ENCODE results near the gene UCKL1.
"Not testable (repeated sequence)": the region's sequence is repeated elsewhere in the genome, so short reads cannot be mapped to it uniquely, and the experiment has no call there.

UCKL1 gene

GRCh38 chr20:63924241-63924640, 32.0 kb downstream of the UCKL1 start:
- H3K36me3 ChIP-seq (ENCODE audit: control insufficient read depth, insufficient read depth, low read length) = peaks cover 18% of the 10 kb centered on the region
- DNase-seq (ENCODE audit: extremely low read depth, insufficient read length) = no peak
- no peak for TF ChIP-seq CTCF (IDR thresholded peaks at IDR 0.05; ENCODE audit: insufficient read depth, low read length, poor library complexity, severe bottlenecking)
- no peaks in the 10 kb centered on the region for H3K27me3 ChIP-seq (replicated peaks; ENCODE audit: control insufficient read depth, insufficient read depth, low read length)
- no peak overlapping the region for H3K4me3 ChIP-seq (replicated peaks; ENCODE audit: low read depth, low read length)

DNA sequence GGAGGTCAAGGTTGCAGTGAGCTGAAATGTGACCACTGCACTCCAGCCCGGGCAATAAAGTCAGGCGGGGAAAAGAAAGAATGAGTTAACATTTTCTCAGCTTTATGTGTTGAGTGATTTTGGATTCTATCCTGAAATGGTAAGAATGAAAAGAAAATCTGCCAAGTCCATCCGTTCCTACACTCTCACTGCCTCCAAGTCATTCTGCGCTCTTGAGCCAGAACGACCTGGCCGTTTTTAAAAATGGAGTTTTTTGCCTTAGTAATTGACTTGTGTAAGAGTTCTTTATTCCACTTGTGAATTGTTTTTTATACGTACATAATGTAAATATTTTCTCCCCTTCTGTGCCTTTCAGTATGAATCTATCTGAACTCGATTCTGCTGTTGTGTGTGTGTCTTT, 32.6 kb downstream of the UCKL1 start:
- no peak overlapping the region for H3K4me3 ChIP-seq (replicated peaks; ENCODE audit: low read depth, low read length)
- DNase-seq (ENCODE audit: extremely low read depth, insufficient read length) = no peak
- H3K27me3 ChIP-seq (replicated peaks; ENCODE audit: control insufficient read depth, insufficient read depth, low read length) = no peaks in the 10 kb centered on the region
- H3K36me3 ChIP-seq (ENCODE audit: control insufficient read depth, insufficient read depth, low read length) = peaks cover 14% of the 10 kb centered on the region
- no peak for TF ChIP-seq CTCF (IDR thresholded peaks at IDR 0.05; ENCODE audit: insufficient read depth, low read length, poor library complexity, severe bottlenecking)

DNA sequence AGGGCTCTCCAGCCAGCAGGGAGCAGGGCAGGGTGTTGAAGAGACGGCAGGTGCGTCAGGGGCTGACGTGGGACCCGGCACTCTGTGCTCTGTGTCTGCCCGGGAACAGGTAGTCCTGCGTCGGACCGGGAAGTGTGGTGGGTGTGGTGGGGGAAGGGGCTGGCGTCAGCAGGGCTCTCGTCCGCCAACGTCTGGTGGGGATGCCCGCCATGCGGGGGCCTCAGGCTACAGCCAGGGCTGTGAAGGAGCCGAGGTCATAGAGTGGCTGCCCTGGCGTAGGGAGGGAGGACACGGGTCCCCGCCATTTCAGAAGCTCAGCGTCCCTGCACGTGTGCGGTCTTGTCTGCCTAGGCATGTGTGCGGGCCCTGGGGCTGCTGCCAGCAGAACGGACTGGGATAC, 36.0 kb downstream of the UCKL1 start:
- H3K4me3 ChIP-seq (replicated peaks; ENCODE audit: low read depth, low read length) = no peak overlapping the region
- no peak for TF ChIP-seq CTCF (IDR thresholded peaks at IDR 0.05; ENCODE audit: insufficient read depth, low read length, poor library complexity, severe bottlenecking)
- H3K36me3 ChIP-seq (ENCODE audit: control insufficient read depth, insufficient read depth, low read length) = peaks cover 5% of the 10 kb centered on the region
- H3K27me3 ChIP-seq (replicated peaks; ENCODE audit: control insufficient read depth, insufficient read depth, low read length) = no peaks in the 10 kb centered on the region
- no peak for DNase-seq (ENCODE audit: extremely low read depth, insufficient read length)

GRCh38 chr20:63919130-63919529, 37.1 kb downstream of the UCKL1 start:
- Histone ChIP-seq H3K27me3 (replicated peaks; ENCODE audit: control insufficient read depth, insufficient read depth, low read length) (no peaks in the 10 kb centered on the region), H3K4me3 (replicated peaks; ENCODE audit: low read depth, low read length) (no peak overlapping the region), H3K36me3 (ENCODE audit: control insufficient read depth, insufficient read depth, low read length) (peaks cover 5% of the 10 kb centered on the region)
- no peak for TF ChIP-seq CTCF (IDR thresholded peaks at IDR 0.05; ENCODE audit: insufficient read depth, low read length, poor library complexity, severe bottlenecking)
- no peak for DNase-seq (ENCODE audit: extremely low read depth, insufficient read length)

DNA sequence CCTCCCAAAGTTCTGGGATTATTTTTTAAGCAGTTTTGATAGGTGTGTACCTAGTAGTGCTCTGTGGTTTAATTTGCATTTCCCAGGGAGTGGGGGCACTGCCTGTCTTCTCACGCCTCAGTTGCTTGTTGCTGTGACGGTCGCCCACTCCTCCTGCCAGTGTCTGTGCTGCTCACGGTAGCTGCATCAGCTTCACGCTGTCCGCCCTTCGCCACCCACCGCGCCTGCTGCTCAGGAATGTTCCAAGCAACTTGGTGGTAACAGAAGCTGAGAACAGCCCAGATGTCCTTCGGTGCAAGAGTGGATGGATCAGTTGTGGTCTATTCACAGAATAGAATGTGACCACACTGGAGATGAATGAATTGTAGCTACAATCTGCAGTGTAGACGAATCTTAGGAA, 38.4 kb downstream of the UCKL1 start:
- H3K27me3 ChIP-seq (replicated peaks; ENCODE audit: control insufficient read depth, insufficient read depth, low read length) = no peaks in the 10 kb centered on the region
- TF ChIP-seq CTCF (IDR thresholded peaks at IDR 0.05; ENCODE audit: insufficient read depth, low read length, poor library complexity, severe bottlenecking) = no peak
- peaks cover 7% of the 10 kb centered on the region for H3K36me3 ChIP-seq (ENCODE audit: control insufficient read depth, insufficient read depth, low read length)
- no peak overlapping the region for H3K4me3 ChIP-seq (replicated peaks; ENCODE audit: low read depth, low read length)
- DNase-seq (ENCODE audit: extremely low read depth, insufficient read length) = peak; percentile 42

DNA sequence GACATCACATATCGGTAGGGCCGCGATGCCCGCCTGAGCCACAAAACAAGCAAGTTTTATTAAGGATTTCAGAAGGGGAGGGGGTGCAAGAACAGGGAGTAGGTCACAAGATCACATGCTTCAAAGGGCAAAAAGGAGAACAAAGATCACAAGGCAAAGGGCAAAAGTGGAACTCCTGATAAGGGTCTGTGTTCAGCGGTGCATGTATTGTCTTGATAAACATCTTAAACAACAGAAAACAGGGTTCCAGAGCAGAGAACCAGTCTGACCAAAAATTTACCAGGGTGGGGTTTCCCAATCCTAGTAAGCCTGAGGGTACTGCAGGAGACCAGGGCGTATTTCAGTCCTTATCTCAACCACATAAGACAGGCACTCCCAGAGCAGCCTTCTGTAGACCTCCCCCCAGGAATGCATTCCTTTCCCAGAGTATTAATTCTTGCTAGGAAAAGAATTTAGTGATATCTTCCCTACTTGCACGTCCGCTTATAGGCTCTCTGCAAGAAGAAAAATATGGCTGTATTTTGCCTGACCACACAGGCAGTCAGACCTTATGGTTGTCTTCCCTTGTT, 39.8 kb downstream of the UCKL1 start:
- H3K36me3 ChIP-seq (ENCODE audit: control insufficient read depth, insufficient read depth, low read length); H3K27me3 ChIP-seq (replicated peaks; ENCODE audit: control insufficient read depth, insufficient read depth, low read length); DNase-seq (ENCODE audit: extremely low read depth, insufficient read length); H3K4me3 ChIP-seq (replicated peaks; ENCODE audit: low read depth, low read length): not testable (repeated sequence)

Data from GM06990 (cell line).